HG02943 (cell line): ENCODE data around the gene ATP5ME.
"Not testable (repeated sequence)": the region's sequence is repeated elsewhere in the genome, so short reads cannot be mapped to it uniquely, and the experiment has no call there.

Experiments used
- ATAC-seq: cut with Tn5 transposase; IDR thresholded peaks from one replicate; pipeline ENCODE4 v1.9.1; 2021; ENCODE audit warnings: mild to moderate bottlenecking, low read depth, moderate library complexity; ENCODE audit not compliant: unreplicated experiment

The ATP5ME gene

GRCh38 chr4:705278-706082, 31.4 kb upstream of the ATP5ME start, which contains the start of gene PCGF3:
Gene PCGF3, plus strand, starts transcription at chr4:705832. Its CDS starts 27,849 bp downstream, at chr4:733681.
- peak; percentile 94 for ATAC-seq

- ATAC-seq = no peak
Measured at GRCh38 chr4:704971-705277, 30.8 kb upstream of the ATP5ME start.

DNA sequence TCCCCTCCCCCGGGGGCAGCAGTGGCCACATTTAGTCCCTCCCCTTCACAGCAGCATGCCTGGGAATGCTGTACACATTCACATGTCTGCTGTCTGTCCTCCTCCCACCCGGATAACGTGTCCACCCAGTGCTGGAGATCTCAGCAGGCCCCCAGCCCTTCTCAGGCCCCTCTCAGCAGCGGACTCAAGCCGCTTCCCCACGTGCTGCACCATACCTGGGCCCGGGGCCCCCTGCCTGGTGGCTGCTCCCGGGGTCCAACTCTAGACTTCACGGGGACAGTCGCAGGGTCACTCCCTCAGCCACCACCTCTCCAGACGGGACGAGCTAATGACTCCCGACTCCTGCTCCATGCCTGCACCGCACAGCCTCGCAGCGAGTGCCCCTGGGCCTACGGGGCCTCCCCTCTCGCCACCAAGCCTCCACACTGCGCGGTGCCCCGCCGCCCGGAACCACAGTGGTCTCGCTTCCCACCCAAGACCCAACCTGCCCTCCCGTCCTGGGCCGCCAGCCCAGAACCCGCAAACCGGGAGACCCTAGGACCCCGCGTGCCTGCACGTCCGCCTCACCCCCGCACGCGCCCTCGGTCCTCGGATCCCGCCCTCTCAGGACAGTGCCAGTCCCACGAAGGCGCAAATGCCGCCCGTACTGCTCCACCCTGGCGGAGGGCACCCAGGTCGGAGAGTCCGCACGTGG, 30.3 kb upstream of the ATP5ME start:
- no peak for ATAC-seq

- no peak for ATAC-seq
Measured at GRCh38 chr4:703336-704197, 29.5 kb upstream of the ATP5ME start.

DNA sequence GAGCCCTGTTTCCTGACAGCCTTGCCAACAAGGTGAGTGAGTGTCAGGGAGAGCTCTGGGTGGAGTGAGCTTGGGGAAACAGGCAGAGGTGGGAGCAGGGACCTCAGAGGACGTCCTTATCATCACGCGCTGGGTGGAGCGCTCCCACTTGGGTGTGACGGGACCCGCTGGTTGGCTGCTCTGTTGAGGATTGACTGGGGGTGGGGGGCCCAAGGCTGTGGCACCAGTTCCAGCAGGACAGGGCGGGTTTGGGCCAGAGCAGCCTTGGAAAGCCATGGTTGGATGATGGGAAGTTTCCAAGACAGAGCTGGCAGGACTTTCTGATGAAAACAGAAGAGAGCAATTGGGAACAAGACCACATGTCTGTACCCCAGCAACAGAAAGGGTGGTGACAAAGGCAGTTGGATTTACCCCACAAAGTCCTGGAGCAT, 28.6 kb upstream of the ATP5ME start:
- no peak for ATAC-seq

GRCh38 chr4:700587-701264, 26.6 kb upstream of the ATP5ME start:
- ATAC-seq = no peak

DNA sequence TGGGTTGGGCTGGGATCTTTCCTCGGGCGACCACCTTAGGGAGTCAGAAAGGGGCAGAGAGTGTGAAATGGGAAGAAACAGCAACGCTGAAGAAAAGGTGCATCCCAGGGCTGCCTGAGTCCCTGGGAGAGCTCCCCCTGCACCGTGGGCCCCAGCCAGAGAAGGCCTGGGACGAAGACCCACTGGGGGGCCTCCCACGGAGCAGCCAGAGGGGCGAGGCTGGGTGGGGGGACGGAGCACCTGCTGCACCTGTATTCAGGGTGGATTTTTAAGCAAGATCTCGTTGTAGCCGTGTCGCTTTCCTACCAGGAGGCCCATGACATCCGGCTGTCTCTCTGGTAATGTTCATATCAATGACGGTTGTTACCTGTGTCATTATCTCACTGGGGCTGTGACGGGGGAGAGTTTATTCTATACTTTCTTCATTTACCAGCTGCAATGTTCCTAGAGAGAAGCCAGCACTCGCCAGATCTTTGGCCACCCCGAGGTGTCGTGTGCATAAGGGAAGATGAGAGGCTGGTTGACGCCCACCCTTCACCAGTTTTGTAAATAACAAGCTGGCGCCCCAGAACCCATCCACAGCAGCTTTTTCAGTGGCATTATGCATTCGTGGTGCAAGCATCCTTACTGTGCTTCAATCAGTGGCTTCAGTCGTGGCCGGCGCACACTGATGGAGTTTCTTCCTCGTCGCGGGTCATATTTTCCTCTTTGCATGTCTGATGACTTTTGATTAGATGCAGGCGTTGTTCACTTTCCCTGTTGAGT, 25.9 kb upstream of the ATP5ME start:
- no peak for ATAC-seq

- not testable (repeated sequence) for ATAC-seq
Measured at GRCh38 chr4:694341-694940, 20.4 kb upstream of the ATP5ME start.

DNA sequence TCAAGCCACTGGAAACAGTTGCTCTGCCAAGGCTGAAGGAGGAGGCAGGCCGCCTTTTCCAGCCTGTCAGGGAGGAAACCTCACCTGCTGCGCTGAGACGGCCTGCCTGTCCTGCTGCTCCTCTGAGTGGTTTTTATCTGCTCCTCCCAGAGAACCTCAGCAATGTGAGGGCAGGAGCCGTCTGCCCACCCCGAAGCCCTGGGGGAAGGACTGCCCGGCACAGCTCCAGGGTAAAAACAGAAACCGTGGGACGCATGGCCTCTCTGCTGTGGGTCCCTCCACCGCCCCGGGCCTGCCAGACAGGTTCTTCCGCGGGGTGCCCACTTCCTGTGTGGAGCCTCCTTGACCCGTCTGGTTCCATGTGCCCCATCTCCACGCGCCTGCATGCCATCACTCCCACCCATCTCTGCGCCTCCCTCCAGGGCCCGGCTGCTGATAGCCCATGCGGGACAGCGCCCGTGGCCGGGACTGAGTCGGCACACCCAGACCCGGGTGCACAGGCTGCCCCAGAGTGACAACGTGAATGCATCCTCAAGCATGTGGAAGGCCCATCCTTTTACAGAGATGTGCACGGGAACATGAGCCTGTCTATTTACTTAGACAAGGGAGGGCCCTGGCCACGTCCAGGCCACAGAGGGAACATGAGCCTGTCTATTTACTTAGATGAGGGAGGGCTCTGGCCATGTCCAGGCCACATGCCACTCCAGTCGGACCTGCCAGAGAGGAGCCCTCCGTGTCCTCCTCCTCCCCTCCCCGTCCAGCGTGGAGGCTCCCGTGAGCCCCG, 18.9 kb upstream of the ATP5ME start:
- no peak for ATAC-seq

GRCh38 chr4:689723-690122, 15.6 kb upstream of the ATP5ME start:
- no peak for ATAC-seq

GRCh38 chr4:688854-689681, 15.0 kb upstream of the ATP5ME start, which contains the start of gene SLC49A3:
Gene SLC49A3, minus strand, starts transcription at chr4:689151. Its CDS starts 24 bp downstream, at chr4:689127.
- no peak for ATAC-seq

- no peak for ATAC-seq
Measured at GRCh38 chr4:687971-688853, 14.1 kb upstream of the ATP5ME start.

- ATAC-seq = no peak
Measured at GRCh38 chr4:687048-687970, 13.2 kb upstream of the ATP5ME start.

- ATAC-seq = no peak
Measured at GRCh38 chr4:686413-687040, 12.5 kb upstream of the ATP5ME start.
